Left lung (tissue), 10 donors: Measurements from ENCODE around the gene PBX4. TPM values are rescaled to one million over a fixed set of nuclear protein-coding genes. Genes with fewer than 3 reads are reported as not detected.

Experiments
- ATAC-seq: fragments of 200-7000 bp; cut with Tn5 transposase; one replicate; pipeline ENCODE4 v1.9.1; 2020; ENCODE audit warnings: moderate library complexity
- DNase-seq, 4 donors: peaks; one replicate each; pipeline ENCODE4 v3.0.0-alpha.2; 2013 to 2020
- H3K27ac ChIP-seq, 2 donors: fragments of 200-600 bp; sonication (generic) in 1 of 2; one replicate each; pipeline versions ENCODE4 v1.5.0 to v1.8.0; 2020 to 2021
- H3K27me3 ChIP-seq, 2 donors: fragments of 200-600 bp; sonication (generic) in 1 of 2; one replicate each; pipeline versions ENCODE4 v1.5.0 to v1.8.0; 2020 to 2021
- H3K36me3 ChIP-seq, 2 donors: fragments of 200-600 bp; sonication (generic) in 1 of 2; one replicate each; pipeline versions ENCODE4 v1.5.0 to v1.8.0; 2020 to 2021
- H3K4me1 ChIP-seq, 2 donors: fragments of 200-600 bp; one replicate each; pipeline ENCODE4 v1.8.0; 2021
- H3K4me3 ChIP-seq, 2 donors: fragments of 200-600 bp; sonication (generic) in 1 of 2; one replicate each; pipeline versions ENCODE4 v1.5.0 to v1.8.0; 2020 to 2021; ENCODE audit warnings: mild to moderate bottlenecking in 1 of 2
- H3K9me3 ChIP-seq, 2 donors: fragments of 200-600 bp; sonication (generic) in 1 of 2; one replicate each; pipeline versions ENCODE4 v1.5.0 to v1.8.0; 2020 to 2021
- intact Hi-C, 2 donors: fragments of 100-400 bp; cut with DNase I; formaldehyde crosslinking; loops; one replicate each; pipeline versions ENCODE4 v1.11.2 to v1.14.2; 2022
- polyA plus RNA-seq, 6 donors: library from polyadenylated mRNA; unstranded; fragments of 120-200 nt; gene quantifications; one replicate each; pipeline ENCODE4 v1.2.1, GENCODE V29; 2013; ENCODE audit not compliant: insufficient read length in 6 of 6
- total RNA-seq, 2 donors: library from RNA; stranded (reverse); fragmentation: NEBNext Ultra II Directional; extraction: Animal tissue kit (Norgen Biotek cat#: 25700); gene quantifications; one replicate each; pipeline ENCODE4 v1.2.1, GENCODE V29; 2021
- TF ChIP-seq, protein P1 (sequence below), 2 donors: fragments of 200-600 bp; sonication (generic) in 1 of 2; IDR thresholded peaks; one replicate each; pipeline versions ENCODE4 v1.5.0 to v1.8.0; 2021; ENCODE audit warnings: antibody characterized with exemption in 2 of 2
- donor health status: DM: no; HTN: yes; CAD: no.
- donor health status: DM: no; HTN: no; CAD: no.

Gene PBX4
- total and polyA plus RNA-seq, 8 donors: 1.8 to 22.0 (median 16.1) TPM

DNA sequence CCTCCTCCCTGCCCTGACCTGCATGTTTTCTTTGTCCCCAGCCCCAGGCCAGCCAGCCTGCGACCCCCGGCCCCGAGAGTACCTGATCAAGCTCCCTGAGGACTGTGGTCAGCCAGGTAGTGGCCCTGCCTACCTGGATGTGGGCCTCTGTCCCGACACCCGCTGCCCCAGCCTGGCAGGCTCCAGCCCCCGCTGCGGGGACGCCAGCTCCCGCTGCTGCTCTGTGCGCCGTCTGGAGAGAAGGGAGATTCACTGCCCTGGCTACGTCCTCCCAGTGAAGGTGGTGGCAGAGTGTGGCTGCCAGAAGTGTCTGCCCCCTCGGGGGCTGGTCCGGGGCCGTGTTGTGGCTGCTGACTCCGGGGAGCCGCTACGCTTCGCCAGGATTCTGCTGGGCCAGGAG lies 74.8 kb downstream of the PBX4 start:
- Histone ChIP-seq H3K36me3 (no peaks in the 10 kb centered on the region), H3K4me3 (no peak overlapping the region), H3K4me1 (peaks cover 7 to 30% of the 10 kb centered on the region in 2 donors), H3K9me3 (no peaks in the 10 kb centered on the region), H3K27ac (no peak overlapping the region), H3K27me3 (peaks cover 23 to 94% of the 10 kb centered on the region in 2 donors)
- DNase-seq (no peak), ATAC-seq (no peak)
- TF ChIP-seq, protein P1, sequence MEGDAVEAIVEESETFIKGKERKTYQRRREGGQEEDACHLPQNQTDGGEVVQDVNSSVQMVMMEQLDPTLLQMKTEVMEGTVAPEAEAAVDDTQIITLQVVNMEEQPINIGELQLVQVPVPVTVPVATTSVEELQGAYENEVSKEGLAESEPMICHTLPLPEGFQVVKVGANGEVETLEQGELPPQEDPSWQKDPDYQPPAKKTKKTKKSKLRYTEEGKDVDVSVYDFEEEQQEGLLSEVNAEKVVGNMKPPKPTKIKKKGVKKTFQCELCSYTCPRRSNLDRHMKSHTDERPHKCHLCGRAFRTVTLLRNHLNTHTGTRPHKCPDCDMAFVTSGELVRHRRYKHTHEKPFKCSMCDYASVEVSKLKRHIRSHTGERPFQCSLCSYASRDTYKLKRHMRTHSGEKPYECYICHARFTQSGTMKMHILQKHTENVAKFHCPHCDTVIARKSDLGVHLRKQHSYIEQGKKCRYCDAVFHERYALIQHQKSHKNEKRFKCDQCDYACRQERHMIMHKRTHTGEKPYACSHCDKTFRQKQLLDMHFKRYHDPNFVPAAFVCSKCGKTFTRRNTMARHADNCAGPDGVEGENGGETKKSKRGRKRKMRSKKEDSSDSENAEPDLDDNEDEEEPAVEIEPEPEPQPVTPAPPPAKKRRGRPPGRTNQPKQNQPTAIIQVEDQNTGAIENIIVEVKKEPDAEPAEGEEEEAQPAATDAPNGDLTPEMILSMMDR (IDR thresholded peaks at IDR 0.05): no peak
- intact Hi-C loops: no loop called here

DNA sequence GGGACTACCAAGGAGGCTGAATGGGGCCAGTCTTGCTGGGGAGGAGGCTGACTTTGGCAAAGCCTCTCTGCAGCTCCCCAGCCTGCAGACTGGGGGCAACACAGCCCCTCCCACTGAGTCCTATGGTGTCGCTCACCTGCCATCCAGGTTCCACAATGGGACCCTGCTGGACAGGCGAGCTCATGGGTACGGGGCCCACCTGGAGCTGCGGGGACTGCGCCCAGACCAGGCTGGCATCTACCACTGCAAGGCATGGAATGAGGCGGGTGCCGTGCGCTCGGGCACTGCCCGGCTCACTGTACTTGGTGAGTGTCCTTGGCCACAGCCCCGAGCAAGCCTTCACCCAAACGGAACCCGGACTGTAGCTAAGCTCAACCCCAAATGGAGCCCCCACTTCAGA lies 75.4 kb downstream of the PBX4 start:
- ATAC-seq (no peak), DNase-seq (no peak)
- H3K36me3 ChIP-seq: no peaks in the 10 kb centered on the region
- no peaks in the 10 kb centered on the region for H3K9me3 ChIP-seq
- TF ChIP-seq, protein P1 (IDR thresholded peaks at IDR 0.05): no peak
- peaks cover 28 to 94% of the 10 kb centered on the region in 2 donors for H3K27me3 ChIP-seq
- no peak overlapping the region for H3K4me3 ChIP-seq
- H3K27ac ChIP-seq: peak overlapping the region in 1 of 2 donors; percentile 41
- intact Hi-C loops: no loop called here
- peaks cover 12 to 36% of the 10 kb centered on the region in 2 donors for H3K4me1 ChIP-seq

- peak overlapping the region in 1 of 2 donors; percentile 41 for H3K27ac ChIP-seq
- no peak overlapping the region for H3K4me3 ChIP-seq
- DNase-seq (no peak), ATAC-seq (no peak)
- H3K27me3 ChIP-seq: peaks cover 33 to 95% of the 10 kb centered on the region in 2 donors
- TF ChIP-seq, protein P1 (IDR thresholded peaks at IDR 0.05): no peak
- H3K36me3 ChIP-seq: no peaks in the 10 kb centered on the region
- H3K4me1 ChIP-seq: peaks cover 16 to 39% of the 10 kb centered on the region in 2 donors
- intact Hi-C loops: no loop called here
- no peaks in the 10 kb centered on the region for H3K9me3 ChIP-seq
Observed at GRCh38 chr19:19542507-19542906, 76.0 kb downstream of the PBX4 start.

DNA sequence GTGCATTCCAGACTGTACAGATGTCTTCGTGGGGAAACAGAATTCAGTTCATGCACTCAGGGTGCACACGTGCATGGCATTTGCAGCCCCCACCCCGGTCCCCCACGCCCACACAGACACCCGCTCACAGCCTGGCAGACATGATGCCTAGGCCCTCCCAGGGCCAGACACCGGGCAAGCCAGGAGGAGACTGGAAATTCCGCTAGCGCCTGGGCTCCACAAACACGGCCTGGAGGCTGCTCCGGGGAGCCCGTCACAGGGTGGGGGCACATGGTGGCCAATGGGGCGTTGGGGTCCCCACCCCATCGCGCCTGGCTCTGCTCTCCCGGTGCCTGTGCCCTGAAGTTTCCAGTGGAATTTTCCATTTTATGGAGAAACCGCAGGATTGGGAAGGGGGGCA lies 76.9 kb downstream of the PBX4 start:
- DNase-seq (no peak), ATAC-seq (no peak)
- peaks cover 16 to 39% of the 10 kb centered on the region in 2 donors for H3K4me1 ChIP-seq
- no peaks in the 10 kb centered on the region for H3K9me3 ChIP-seq
- peaks cover 33 to 95% of the 10 kb centered on the region in 2 donors for H3K27me3 ChIP-seq
- no peak overlapping the region for H3K27ac ChIP-seq
- peak overlapping the region in 1 of 2 donors; percentile 34 for H3K4me3 ChIP-seq
- H3K36me3 ChIP-seq: no peaks in the 10 kb centered on the region
- intact Hi-C loops: no loop called here
- TF ChIP-seq, protein P1 (IDR thresholded peaks at IDR 0.05): no peak

- Histone ChIP-seq H3K9me3 (no peaks in the 10 kb centered on the region), H3K4me3 (peak overlapping the region in 1 of 2 donors; percentile 34), H3K36me3 (no peaks in the 10 kb centered on the region), H3K4me1 (peaks cover 16 to 39% of the 10 kb centered on the region in 2 donors), H3K27ac (no peak overlapping the region), H3K27me3 (peaks cover 33 to 94% of the 10 kb centered on the region in 2 donors)
- DNase-seq (no peak), ATAC-seq (peak; percentile 33)
- intact Hi-C loops: no loop called here
- TF ChIP-seq, protein P1 (IDR thresholded peaks at IDR 0.05): no peak
Observed at GRCh38 chr19:19540715-19541515, 77.6 kb downstream of the PBX4 start.
